Fibroblast of lung (primary cell): ENCODE data around the gene MICU1.

Source experiments
- EZH2 ChIP-seq: IDR thresholded peaks from 2 replicates; pipeline ENCODE4 v1.5.1; 2012; ENCODE audit warnings: low read length, control low read depth, mild to moderate bottlenecking; ENCODE audit errors: missing control alignments
- TF ChIP-seq, protein P1 (sequence below), 2 donors: IDR thresholded peaks in 1 of 2; conservative IDR thresholded peaks in 1 of 2; 1 replicate in 1 of 2; 2 replicates in 1 of 2; pipeline ENCODE4 v1.5.1; 2011 to 2012; ENCODE audit warnings: low read length in 2 of 2, control low read depth in 1 of 2, inconsistent platforms in 1 of 2, low read depth in 1 of 2, mild to moderate bottlenecking in 1 of 2

DNA sequence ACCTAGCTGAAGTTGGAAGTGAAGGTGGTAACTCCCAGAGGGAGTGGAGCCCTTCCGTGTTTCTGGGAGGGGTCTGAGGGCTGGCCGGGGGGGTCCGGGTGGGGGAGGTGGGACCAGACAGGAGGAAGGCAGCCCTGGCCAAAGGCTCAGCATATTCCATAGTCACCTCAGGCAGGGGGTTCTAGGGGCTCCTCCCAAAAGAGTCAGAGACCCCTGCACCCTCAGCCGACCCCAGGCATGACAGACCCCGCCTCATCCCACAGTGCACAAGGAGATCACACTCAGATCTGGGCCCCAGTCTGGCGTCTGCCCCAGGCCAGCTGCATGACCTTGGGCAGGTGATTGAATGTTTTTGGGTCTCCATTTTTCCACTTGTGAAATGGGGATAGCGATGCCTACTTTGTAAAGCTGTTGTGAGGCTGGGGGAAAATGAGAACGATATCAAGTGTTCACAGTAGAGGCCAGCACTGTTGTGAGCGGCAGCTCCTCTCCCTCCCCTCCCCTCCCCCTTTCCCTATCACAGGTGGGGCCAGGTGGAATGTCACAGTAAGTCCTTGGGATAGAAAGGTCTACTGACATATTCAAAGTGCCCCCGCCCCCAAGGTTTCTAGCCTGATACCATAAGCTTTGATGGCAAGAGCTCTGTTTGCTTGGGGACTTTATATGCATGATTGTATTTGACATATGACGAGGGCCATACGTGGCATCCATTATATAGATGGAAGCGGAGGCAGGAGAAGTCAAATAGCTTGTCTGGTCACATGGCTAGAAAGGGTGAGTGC, 304.4 kb downstream of the MICU1 start:
- TF ChIP-seq, protein P1, sequence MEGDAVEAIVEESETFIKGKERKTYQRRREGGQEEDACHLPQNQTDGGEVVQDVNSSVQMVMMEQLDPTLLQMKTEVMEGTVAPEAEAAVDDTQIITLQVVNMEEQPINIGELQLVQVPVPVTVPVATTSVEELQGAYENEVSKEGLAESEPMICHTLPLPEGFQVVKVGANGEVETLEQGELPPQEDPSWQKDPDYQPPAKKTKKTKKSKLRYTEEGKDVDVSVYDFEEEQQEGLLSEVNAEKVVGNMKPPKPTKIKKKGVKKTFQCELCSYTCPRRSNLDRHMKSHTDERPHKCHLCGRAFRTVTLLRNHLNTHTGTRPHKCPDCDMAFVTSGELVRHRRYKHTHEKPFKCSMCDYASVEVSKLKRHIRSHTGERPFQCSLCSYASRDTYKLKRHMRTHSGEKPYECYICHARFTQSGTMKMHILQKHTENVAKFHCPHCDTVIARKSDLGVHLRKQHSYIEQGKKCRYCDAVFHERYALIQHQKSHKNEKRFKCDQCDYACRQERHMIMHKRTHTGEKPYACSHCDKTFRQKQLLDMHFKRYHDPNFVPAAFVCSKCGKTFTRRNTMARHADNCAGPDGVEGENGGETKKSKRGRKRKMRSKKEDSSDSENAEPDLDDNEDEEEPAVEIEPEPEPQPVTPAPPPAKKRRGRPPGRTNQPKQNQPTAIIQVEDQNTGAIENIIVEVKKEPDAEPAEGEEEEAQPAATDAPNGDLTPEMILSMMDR (conservative IDR thresholded peaks at IDR 0.05 in 1 of 2, IDR thresholded peaks at IDR 0.05 in 1 of 2; ENCODE audit: low read depth in 1 of 2, low read length in 2 of 2), result no peak
- TF ChIP-seq EZH2, result no peak
